Urinary bladder (tissue), 4 donors: ENCODE results near the gene CYP46A1. TPM values are rescaled to one million over a fixed set of nuclear protein-coding genes. Genes with fewer than 3 reads are reported as not detected.

ENCODE experiments used
- DNase-seq: peaks from one replicate; pipeline ENCODE4 v3.0.0-alpha.2; 2015; ENCODE audit errors: extremely low spot score
- H3K27ac ChIP-seq: one replicate; pipeline ENCODE4 v1.5.1; 2013; ENCODE audit warnings: low read depth, mild to moderate bottlenecking, moderate library complexity
- H3K36me3 ChIP-seq: one replicate; pipeline ENCODE4 v1.6.1; 2013; ENCODE audit warnings: mild to moderate bottlenecking, moderate library complexity; ENCODE audit not compliant: insufficient read depth
- H3K4me1 ChIP-seq: one replicate; pipeline ENCODE4 v1.6.1; 2013; ENCODE audit warnings: mild to moderate bottlenecking, moderate library complexity; ENCODE audit not compliant: insufficient read depth
- H3K4me3 ChIP-seq: one replicate; pipeline ENCODE4 v1.5.1; 2013; ENCODE audit warnings: low read depth, low read length
- WGBS: extraction: QIAGEN DNeasy Blood & Tissue Kit; methylation state at CpG from one replicate; pipeline ENCODE4 v1.1.7; 2013; 5-methylcytosine and 5-hydroxymethylcytosine counted together
- polyA plus RNA-seq: library from polyadenylated mRNA; stranded (reverse); fragments of 200-250 nt; gene quantifications from one replicate; pipeline ENCODE4 v1.2.3, GENCODE V29; 2013
- total RNA-seq: library from RNA; depleted of rRNA; stranded (reverse); fragments of >200 nt; gene quantifications from one replicate; pipeline ENCODE4 v1.2.3, GENCODE V29; 2014
- donor health status: healthy with polysubstance abuse.
- donor health status: healthy.

The CYP46A1 gene
- total and polyA plus RNA-seq, 2 donors, result 0.91 to 2.7 TPM

- Histone ChIP-seq H3K36me3 (no peaks in the 10 kb centered on the region), H3K4me1 (no peaks in the 10 kb centered on the region), H3K27ac (no peak overlapping the region), H3K4me3 (no peak overlapping the region)
- no peak for DNase-seq
- WGBS, result 87% methylated on average over 3 of the region's 3 CpGs
These were observed 29.9 kb downstream of the CYP46A1 start for GRCh38 chr14:99713972-99714371.

- WGBS, result 73% methylated on average over 24 of the region's 24 CpGs
- Histone ChIP-seq H3K27ac (no peak overlapping the region), H3K36me3 (no peaks in the 10 kb centered on the region), H3K4me3 (no peak overlapping the region), H3K4me1 (no peaks in the 10 kb centered on the region)
- DNase-seq, result no peak
These were observed 31.3 kb downstream of the CYP46A1 start for GRCh38 chr14:99715266-99716000.

DNA sequence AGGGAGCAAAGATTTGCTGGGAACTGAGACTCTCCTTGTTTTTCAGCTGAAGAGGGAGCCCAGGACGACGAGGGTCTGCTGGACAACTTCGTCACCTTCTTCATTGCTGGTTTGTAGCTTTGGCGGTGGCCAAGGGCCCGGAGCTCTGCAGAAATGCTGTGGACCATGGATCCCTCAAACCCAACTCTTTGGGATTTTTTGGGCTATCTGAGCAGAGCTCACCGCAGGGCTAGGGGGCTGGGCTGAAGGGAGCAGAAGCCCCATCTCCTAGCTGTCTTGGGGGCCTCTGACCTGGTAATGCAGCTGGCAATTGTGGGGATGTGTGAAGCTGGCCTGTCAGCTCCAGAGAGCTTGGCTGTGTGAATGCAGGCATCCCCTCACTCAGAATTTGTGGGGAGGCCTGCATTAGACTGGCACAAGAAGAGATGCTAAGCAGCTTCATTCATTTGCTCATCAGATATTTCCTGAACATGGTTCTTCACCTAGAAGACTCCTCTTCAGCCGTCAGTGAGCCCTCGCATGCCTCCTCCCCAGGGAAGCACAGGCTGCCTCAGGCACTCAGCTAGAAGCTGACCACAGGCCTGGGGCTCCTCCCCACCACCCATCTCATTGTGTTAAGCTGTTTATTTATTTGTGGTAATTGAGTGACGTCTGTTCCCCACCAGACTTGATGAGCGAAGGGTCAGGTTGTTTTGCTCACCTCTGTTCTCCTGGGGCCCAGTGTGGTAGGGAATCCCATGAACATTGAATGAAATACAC lies 32.2 kb downstream of the CYP46A1 start:
- no peaks in the 10 kb centered on the region for H3K36me3 ChIP-seq
- no peak overlapping the region for H3K4me3 ChIP-seq
- no peaks in the 10 kb centered on the region for H3K4me1 ChIP-seq
- DNase-seq, result no peak
- H3K27ac ChIP-seq, result no peak overlapping the region
- WGBS, result 81% methylated on average over 10 of the region's 10 CpGs

- Histone ChIP-seq H3K27ac (no peak overlapping the region), H3K4me1 (no peaks in the 10 kb centered on the region), H3K36me3 (no peaks in the 10 kb centered on the region), H3K4me3 (no peak overlapping the region)
- DNase-seq, result no peak
- WGBS, result 94% methylated on average over 14 of the region's 14 CpGs
These were observed 33.0 kb downstream of the CYP46A1 start for GRCh38 chr14:99716850-99717681.

GRCh38 chr14:99717682-99718013 lies 33.5 kb downstream of the CYP46A1 start:
- DNase-seq, result no peak
- WGBS, result 90% methylated on average over 5 of the region's 5 CpGs
- no peak overlapping the region for H3K27ac ChIP-seq
- H3K4me3 ChIP-seq, result no peak overlapping the region
- H3K36me3 ChIP-seq, result no peaks in the 10 kb centered on the region
- H3K4me1 ChIP-seq, result no peaks in the 10 kb centered on the region

DNA sequence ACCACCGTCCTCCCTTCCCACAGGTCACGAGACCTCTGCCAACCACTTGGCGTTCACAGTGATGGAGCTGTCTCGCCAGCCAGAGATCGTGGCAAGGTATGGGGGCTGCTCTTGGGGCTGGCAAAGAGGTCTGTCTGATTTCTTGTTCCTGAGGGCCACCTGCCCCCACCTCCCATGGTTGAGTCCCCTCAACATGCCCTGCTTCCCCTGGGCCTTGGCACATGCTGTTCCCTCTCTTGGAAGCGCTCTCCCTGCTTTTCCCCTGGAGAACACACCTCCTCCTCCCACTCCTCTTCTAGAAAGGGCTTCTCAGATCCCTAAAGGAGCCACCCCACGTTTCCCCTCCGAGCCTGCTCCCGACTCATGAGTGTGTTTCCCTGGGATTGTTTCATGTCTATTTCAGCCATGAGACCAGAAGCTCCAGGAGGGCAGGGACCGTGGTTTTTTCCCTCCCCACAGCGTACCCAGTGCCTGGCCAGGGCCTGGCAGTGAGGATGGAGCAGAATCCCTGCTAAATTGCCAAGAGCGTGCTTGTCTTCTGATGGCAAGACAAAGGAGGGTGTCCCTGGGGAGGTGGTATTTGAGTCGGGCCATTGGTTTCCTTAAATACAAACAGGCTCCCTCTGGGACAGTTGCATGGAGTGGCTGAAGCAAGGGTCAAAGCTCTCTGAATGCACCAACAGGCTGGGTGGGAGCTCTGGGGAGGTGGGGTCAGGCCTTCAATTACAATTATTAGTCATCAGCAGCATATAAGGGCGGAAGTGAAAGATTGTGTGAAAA lies 34.1 kb downstream of the CYP46A1 start:
- Histone ChIP-seq H3K4me3 (no peak overlapping the region), H3K27ac (no peak overlapping the region), H3K4me1 (no peaks in the 10 kb centered on the region), H3K36me3 (no peaks in the 10 kb centered on the region)
- no peak for DNase-seq
- WGBS, result 80% methylated on average over 14 of the region's 14 CpGs

GRCh38 chr14:99718811-99719192 lies 34.7 kb downstream of the CYP46A1 start:
- H3K27ac ChIP-seq, result no peak overlapping the region
- 76% methylated on average over 5 of the region's 5 CpGs for WGBS
- H3K4me1 ChIP-seq, result no peaks in the 10 kb centered on the region
- no peak overlapping the region for H3K4me3 ChIP-seq
- no peak for DNase-seq
- H3K36me3 ChIP-seq, result no peaks in the 10 kb centered on the region

GRCh38 chr14:99720941-99721791 lies 37.1 kb downstream of the CYP46A1 start:
- no peak for DNase-seq
- no peak overlapping the region for H3K4me3 ChIP-seq

GRCh38 chr14:99721792-99722516 lies 37.9 kb downstream of the CYP46A1 start:
- Histone ChIP-seq H3K4me1 (no peaks in the 10 kb centered on the region), H3K27ac (no peak overlapping the region), H3K36me3 (no peaks in the 10 kb centered on the region), H3K4me3 (no peak overlapping the region)
- DNase-seq, result no peak
- 91% methylated on average over 12 of the region's 12 CpGs for WGBS

More at GRCh38 chr14:99720941-99721791, 37.1 kb downstream of the CYP46A1 start:
- 94% methylated on average over 18 of the region's 18 CpGs for WGBS
- Histone ChIP-seq H3K27ac (no peak overlapping the region), H3K36me3 (no peaks in the 10 kb centered on the region), H3K4me1 (no peaks in the 10 kb centered on the region)

GRCh38 chr14:99722741-99723140 lies 38.6 kb downstream of the CYP46A1 start:
- no peak overlapping the region for H3K27ac ChIP-seq
- 93% methylated on average over 9 of the region's 9 CpGs for WGBS

GRCh38 chr14:99724196-99724891 lies 40.2 kb downstream of the CYP46A1 start:
- H3K4me1 ChIP-seq, result no peaks in the 10 kb centered on the region
- DNase-seq, result no peak
- H3K27ac ChIP-seq, result no peak overlapping the region
- no peaks in the 10 kb centered on the region for H3K36me3 ChIP-seq
- H3K4me3 ChIP-seq, result no peak overlapping the region
- WGBS, result 64% methylated on average over 5 of the region's 5 CpGs

More at GRCh38 chr14:99722741-99723140, 38.6 kb downstream of the CYP46A1 start:
- Histone ChIP-seq H3K36me3 (no peaks in the 10 kb centered on the region), H3K4me1 (no peaks in the 10 kb centered on the region), H3K4me3 (no peak overlapping the region)
- DNase-seq, result no peak
